HS-27A (cell line): ENCODE results near the gene CBFA2T2.
"Not testable (repeated sequence)": the region's sequence is repeated elsewhere in the genome, so short reads cannot be mapped to it uniquely, and the experiment has no call there.

ENCODE experiments used
- DNase-seq: peaks from one replicate; pipeline ENCODE4 v3.0.0-alpha.2; 2012; ENCODE audit warnings: low read depth, missing footprints

The CBFA2T2 gene

DNA sequence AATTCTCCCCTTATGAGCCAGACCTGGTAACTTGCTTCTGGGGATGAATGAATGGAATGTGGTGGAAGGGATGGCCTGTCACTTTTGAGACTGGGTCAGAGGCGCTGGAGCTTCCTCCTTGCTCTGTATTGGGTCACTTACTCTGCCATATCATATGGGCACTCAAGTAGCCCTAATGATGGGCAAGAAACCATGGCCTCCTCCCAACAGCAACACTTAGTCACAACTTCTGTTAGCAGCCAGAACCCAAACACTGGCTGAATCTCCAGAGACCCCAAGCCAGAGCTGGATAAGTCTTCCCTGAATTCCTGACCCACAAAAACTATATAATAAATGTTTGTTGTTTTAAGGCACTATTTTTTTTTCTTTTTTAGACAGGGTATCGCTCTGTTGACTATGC lies 190.8 kb downstream of the CBFA2T2 start:
- no peak for DNase-seq

DNA sequence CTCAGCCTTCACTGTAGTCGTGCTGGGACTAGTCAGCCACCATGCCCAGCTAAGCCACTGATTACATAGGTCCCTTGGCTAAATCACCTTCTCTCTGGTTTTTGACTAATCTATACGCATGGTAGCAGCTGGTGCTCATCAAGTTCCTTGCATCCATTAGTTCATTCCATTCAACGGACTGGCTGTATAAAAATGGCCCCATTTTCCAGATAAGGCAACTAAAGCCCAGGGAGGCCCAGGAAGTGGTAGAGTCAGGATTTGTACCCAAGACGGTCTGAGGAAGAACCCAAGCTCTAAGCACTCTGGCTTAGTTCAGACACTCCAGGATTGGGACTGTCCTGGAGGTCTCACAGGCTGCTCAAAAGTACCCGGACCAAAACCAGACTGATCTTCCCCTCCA lies 191.4 kb downstream of the CBFA2T2 start:
- no peak for DNase-seq

DNA sequence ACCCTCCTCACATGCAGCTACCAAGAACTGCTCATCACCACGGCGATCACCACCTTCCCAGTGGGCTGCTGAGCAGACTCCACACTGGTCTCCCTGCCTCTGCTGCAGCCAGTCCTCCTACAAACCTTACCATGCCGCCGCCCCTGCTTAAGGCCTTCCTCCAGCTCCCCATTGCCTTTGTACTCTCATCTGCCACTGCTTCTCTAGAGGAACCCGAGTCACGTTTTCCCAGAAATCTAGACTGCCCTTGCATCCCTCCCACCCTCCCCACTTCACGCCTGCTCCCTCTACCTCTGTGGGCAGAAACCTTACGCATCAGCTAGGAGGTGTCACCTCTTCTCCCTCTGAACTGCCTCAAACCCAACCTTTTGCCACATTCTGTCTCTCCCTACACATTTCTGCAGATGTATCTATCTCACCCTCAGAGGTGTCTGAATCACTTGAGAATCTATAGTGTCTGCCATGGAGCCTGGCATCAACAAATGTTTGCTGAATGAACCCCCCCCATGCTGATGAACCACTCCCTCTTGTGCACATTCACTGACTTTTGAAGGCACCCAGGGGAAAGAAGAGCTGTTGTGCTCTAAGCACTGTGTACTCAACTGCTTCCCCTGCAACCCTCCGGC lies 191.9 kb downstream of the CBFA2T2 start:
- DNase-seq, result no peak

DNA sequence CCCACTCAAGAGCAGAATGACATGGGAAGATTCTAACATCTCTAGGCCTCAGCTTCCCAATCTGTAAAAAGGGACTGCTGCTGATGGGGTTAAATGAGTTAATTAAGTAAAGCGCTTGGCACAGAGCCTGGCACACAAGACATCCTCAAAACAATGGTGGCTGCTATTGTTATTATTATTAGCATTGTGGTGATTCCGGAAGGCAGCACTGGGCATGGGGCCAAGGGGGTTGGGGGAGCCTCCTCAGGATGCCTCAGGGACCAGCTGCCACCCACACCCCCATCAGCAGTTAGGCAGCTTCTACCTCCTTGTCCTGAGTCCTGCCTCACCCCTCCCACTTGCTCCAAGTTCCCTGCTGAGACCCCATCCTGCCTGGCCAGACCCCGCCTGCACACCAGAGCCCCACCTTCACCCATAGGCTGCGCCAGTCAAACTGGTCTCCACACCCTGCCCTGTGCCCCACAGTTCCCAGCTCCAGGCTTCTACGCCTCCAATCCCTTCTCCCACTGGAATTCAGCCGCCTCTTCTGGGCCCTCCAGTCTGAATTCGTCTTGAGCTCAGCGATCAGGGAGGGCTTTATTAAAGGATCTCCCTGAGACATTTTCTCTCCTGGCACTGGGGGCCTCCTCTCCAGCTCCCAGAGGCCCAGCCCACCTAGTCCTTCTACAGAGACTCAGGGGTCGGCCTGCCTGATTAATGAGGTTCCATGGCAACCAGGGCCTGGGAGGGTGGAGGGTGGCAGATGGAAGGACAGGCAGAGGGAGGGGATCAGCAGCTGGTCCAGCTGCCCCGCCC lies 194.8 kb downstream of the CBFA2T2 start:
- no peak for DNase-seq

DNA sequence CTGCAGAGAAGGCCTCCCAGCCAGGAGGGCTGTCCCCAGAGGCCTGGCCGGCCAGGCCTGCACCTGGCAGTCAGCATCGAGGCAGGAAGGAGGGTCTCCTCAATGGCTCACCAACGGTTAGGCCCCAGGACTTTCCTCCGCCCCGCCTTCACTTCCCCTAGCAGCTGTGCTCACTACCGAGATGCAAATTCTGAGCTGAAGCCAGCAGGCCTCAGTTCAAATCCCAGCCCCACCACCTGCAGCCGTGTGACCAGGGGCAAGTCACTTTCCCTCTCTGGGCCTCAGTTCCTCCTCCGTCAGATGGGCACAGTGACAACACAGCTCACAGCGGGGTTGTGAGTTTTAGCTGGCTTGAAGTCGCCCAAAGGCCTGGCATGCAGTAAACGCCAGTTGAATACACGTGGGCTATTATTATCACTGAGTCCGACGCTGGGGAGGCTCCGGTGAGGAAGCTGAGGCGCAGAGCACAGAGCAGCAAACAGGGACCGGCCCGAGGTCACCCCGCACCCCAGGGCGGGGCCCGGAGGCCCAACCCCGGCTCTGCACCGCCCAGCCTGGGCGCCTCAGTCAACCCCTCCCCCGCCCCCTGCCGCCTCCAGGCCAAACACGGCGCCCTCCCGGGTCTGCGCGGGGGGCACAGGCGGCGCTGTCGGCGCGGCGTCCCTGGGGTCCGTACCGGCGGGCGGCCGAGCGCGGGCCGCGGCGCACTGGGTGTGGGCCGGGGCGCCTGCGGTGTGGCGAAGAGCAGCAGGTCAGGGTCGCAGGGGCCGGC lies 195.6 kb downstream of the CBFA2T2 start:
- no peak for DNase-seq

DNA sequence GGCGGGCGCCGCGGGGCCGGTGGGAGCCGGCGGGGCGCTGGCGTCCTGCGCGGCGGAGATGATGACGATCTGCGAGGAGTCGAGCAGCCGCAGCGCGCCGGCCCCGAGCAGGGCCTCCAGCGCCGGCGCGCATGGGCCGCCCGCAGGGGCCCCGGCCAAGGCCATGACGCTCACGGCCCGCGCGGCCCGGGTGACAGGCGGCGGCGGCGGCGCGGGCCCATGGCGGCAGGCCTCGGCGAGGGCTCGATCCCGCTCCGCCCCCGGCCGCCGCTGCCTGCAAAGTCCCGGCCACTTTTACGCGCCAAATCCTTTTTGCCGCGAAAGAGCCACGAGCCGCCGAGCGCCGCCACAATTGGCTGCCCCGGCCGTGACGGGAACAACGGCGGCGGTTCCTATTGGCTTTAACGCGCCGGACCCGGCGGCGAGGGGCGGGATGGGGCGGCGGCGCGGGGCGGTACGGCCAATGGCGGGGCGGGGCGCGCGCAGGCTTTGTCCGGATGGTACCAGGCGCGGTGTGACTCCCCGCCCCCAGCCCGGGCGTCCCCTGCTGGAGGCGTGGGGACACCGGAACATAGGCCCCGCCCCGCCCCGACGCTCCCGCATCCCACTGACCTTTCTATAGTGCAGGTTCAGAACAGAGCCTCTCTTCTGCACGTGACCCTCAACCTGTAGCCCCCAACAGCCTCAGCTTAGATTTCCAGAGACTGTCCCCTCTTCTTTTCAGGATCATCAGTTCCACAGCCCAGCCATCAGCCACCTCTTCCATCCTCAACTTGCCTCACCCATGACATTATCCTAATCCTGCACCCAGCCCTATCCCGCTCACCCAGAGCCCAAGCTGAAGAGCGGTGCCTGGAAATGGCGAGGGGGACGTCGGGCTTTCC lies 196.4 kb downstream of the CBFA2T2 start, which contains the start of gene E2F1:
E2F1 (minus strand) TSS at position 286 of the 884 bp plus-strand sequence; CDS start at position 165, 121 bp downstream.
- no peak for DNase-seq

DNA sequence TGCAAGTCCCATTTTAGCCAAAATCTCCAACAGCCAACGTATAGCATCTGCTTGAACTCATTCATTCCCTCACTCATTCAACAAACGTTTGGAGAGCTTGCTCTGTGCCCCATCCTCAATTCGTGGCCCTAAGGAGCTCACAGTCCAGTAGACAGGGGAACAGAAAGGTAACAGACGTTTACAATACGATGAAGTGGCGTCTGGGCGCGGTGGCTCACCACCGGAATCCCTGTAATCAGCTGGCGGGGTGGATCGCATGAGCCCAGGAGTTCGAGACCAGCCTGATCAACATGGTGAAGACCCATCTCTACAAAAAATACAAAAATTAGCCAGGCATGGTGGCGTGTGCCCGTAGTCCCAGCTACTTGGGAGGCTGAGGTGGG lies 197.1 kb downstream of the CBFA2T2 start:
- no peak for DNase-seq

DNA sequence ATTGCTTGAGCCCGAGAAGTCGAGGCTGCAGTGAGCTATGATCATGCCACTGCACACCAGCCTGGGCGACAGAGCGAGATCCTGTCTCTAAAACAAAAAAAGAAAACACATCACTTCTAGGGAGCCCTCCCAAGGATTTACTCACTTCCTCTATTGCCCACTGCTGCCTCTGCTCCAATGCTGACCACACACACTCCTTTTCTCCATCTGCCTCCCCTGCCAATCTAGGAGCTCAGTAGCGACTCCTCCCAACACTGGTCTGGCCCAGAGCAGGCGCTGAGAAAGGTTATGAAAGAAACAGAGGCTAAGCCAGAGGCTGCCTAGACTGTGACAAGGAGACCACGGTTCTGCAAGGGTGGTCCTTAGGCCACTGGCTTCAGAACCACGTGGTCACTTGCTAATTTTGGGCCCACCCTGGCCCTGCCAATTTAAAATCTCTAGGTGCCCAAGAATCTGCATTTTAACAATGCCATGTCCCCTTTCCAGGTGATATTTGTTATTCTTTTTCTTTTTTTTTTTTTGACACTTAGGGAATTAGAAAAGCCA lies 197.5 kb downstream of the CBFA2T2 start:
- DNase-seq, result no peak

DNA sequence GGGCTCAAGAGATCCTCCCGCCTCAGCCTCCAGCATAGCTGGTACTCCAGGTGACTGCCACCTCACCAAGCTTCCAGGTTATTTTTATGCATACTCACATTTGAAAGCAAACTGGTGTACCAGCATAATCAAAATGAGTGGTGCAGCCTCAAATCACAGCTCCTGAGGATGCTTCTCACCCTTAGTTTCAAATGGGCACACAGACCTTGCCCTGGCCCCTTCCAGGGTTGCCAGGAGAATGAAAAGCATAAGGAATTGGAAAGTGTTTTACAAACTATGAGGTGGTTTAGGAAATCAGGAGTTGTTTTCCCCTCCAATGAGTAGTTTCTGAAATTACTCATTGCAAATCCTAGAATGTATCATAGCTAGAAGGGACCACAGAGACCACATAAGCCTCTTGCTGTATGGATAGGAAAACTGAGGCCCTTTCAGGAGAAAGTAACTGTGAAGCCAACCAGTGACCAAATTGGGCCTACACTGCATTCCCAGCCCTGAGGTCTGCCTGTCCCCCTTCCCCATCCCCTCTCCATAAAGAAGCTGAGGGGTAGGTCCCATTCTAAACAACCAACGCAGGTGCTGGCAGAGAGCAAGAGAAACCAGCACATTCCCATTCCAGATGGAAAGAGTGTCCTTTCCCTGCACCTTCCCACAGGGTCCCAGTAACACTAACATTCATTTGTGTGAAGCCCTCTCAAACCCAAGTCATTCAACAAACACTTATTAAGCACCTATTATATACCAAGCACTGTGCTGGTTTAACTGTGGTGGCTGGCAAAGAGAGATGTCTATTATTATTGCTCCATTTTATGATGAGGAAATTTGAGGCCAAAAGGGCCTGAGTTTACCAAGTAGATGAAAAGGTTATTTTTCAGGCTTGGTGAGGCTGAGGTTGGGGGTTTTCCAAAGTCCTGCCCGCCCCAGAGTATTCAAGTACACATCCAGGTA lies 198.4 kb downstream of the CBFA2T2 start:
- no peak for DNase-seq

DNA sequence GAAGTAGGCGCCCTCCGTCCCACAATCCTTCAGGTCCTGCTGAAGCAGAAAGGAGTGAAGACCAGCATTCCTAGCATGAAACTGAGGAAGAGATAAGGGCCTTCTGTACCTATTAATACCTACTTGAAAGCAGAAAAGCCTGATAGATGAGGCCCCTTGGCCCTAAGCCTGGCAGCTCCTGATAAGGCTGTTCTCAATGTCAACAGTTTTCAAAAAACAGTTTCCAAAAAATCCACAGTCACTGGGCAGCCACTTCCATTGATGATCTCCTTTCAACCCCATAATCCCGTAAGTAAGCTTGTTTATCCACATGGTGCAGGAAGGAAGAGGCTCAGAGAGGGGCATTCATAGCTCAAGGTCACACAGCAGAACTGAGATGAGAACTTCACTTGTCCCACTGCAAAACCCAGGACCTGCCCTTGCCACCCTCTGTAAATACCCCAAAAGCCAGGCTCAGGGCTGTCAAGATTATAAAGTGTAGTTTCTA lies 199.1 kb downstream of the CBFA2T2 start:
- DNase-seq, result no peak

DNA sequence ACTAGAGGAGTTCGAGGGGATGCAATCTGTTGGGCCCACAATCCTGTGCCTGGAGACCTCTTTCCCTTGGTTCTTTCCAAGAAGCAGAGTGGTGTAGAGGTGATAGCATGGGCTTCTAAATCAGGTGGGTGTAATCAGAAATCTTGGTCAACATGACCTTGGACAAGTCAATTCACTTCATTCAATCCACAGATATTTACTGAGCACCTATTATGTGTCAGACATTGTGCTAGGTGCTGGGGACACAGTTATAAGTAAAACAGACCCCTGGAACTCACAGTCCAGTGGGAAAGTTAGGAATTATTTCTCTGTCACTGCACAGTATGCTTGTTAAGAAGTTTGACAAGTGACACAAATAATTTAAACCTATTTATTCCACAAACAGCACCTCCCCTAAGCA lies 199.6 kb downstream of the CBFA2T2 start:
- DNase-seq, result no peak

DNA sequence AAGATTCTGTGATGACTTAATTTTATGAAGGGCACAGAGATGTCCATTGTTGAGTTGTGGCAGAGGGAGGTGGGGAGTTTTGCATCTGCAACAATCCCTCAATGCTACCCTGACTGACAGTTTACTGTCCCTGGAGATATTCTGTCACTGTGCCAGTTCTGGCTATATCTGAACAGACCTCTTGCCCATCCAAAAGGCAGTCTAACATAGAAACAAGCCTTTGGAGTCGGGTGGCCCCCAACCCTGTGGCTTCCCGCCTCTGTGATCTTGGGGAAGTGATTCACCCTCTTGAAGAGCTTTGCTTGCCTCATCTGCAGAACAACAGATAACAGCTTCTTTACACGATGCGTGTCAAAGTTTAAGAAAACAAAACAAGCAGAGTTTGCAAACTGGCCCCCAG lies 200.1 kb downstream of the CBFA2T2 start:
- DNase-seq, result no peak

DNA sequence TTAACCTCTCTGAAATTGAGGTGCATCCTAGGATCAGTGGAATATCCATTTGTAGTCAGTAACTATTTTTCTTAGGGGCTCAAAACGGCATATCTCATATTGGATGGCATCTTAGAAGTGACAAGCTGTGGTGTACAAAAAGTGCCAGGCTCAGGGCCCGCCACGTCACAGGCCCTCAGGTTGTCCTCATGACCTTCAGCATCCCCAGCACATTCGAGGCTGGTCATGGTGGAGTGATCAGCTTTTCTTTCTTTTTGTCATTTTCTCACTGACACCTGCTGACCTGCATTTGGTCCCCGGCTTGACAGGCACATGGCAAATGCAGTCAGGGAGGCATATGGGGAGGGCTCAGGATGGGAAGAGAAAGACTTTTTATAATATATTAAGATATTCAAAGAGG lies 203.4 kb downstream of the CBFA2T2 start:
- no peak for DNase-seq

DNA sequence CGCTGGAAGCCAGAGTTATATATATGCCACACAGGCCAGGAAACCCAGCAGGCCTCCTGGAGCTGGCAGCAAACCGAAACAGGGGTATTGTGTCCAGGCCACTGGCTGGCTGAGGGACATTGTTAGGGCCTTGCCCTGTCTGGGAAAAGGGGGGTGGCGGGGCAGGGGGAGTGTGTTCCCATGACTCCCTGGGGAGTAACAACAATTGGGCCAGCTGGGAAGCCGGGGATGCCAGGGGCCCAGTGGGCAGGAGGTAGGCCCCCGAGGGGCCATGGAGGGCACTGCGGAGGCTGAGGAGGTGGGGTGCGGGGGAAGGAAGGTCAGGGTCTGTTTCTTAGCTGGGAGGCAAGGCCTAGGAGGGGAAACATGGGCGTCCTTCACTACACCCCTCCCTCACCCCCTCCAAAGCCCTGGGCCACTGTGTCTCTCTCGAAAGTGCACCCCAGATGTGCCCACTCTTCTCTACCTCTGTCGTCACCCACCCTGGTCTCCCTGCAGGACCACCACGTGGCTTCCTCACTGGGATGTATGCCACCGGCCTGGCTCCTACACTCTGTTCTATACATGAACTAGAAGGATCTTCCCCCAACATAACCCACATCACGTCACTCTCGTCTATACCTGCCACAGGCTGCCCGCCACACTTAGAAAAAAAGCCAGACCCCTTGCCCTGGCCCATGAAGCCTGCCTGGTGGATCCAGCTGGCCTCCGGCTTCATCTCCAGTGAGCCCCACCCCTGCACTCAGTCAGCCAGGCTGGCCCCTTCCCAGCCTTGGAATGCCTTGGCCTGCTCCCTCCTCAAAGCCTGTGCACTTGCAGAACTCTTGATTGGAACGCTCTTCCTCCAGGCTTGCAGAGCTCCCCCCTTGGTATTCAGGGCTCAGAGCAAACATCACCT lies 204.1 kb downstream of the CBFA2T2 start:
- no peak for DNase-seq

DNA sequence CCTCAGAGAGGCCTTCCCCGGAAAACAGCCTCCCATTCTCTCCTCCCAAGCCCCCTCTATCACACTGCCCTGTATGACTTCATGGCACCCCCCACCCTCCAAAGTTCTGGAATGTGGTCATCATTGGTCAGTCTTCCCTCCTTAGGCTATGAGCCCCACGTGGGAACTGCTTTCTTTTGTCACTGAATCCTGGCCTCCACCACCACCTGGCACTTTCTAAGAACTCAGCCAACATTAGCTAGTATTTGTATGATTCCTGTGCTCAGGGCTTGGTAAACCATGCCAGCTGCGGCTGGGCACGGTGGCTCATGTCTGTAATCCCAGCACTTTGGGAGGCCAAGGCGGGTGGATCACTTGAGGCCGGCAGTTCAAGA lies 204.7 kb downstream of the CBFA2T2 start:
- DNase-seq, result no peak

DNA sequence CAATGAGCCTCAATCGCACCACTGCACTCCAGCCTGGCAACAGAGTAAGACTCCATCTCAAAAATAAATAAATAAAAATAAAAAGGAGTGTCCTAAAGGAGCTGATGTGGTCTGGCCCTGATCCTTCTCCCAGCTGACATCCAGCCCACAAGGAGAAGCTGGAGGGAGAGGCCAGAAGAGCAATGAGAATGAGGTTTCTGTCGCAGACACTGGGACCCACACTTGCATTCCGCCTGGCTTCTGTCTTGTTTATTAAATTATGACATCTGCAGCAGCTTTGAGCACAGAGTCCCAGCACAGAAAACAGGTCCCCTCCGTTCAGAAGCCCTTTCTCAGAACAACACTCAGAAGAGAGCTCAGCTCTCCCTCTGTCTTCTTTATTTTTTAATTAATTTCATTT lies 206.6 kb downstream of the CBFA2T2 start:
- DNase-seq, result no peak

DNA sequence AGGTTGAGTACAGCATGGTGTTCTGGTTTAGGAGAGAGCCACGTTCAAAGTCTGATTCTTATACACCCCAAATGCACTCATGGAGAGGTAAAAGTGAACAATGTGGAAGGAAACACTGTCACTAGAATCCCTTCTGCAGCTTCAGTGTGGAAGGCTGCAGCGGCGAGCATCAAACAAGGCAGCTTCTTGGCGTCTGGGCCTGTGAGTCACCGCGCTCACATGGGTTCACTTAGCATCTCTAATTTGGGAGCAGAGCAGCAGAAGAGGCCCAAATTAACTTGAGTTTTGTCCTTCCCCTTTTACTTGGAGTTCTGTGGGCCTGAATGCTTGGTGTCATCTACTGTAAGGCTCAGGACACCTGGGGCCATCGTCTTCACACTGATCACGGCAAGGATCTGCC lies 207.2 kb downstream of the CBFA2T2 start:
- no peak for DNase-seq

DNA sequence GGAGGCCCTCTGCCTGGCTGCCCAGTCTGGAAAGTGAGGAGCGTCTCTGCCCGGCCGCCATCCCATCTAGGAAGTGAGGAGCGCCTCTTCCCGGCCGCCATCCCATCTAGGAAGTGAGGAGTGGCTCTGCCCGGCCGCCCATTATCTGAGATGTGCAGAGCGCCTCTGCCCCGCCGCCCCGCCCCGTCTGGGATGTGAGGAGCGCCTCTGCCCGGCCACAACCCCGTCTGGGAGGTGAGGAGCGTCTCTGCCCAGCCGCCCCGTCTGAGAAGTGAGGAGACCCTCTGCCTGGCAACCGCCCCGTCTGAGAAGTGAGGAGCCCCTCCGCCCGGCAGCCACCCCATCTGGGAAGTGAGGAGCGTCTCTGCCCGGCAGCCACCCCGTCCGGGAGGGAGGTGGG lies 209.1 kb downstream of the CBFA2T2 start:
- not testable (repeated sequence) for DNase-seq
